ENCODE measurements around the gene BUD31. TPM values are rescaled to one million over a fixed set of nuclear protein-coding genes. Genes with fewer than 3 reads are reported as not detected.

Gene BUD31
- total and polyA plus RNA-seq, 9 of the 15 experiments (the other 6 are each of a cell fraction or from before 2014, with no cell fraction given): 105 to 342 (median 247) TPM

DNA sequence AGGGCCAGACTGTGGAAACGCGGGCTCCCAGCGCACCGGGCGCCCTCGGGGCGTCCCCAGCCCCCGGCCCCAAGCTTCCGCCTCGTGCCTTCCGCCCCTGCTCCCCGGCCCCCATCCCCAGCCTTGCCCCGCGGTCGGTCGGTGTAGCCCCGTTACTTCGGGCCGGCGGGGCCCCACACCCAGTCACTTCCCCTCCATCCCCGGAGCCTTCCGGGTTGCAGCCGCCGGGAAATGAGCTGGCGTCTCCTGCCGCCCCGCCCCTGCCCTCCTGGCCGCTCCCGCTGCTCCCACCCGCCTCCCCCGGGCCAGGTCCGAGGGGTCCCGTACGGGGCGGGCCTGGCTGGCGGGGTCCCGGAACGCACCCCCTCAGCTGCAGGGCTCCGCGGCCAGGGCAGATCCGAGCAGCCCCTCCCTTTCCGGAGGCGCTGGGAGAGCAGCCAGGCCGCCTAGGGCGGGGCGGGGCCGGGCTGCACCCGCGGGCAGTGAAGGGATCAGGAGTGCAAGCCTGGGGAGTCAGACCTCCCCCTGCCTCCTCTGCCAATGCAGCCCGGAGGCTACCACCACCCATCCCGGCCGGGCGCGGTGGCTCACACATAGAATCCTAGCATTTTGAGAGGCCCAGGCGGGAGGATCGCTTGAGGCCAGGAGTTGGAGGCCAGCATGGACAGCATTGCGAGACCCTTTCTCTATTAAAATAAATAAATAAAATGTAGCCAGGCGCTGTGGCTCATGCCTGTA, 33.5 kb upstream of the BUD31 start (continued):
- TF ChIP-seq ATF7 (IDR thresholded peaks at IDR 0.05): peak; percentile 37; the same call in 1 of the 2 replicates
- no peak for TF ChIP-seq ZC3H4 (CRISPR knock-in tag; IDR thresholded peaks at IDR 0.05; ENCODE audit: borderline replicate concordance)
- TF ChIP-seq POLR3G (IDR thresholded peaks at IDR 0.05; ENCODE audit: extremely low read depth, insufficient read length, insufficient replicate concordance): no peak
- TF ChIP-seq HNRNPK (IDR thresholded peaks at IDR 0.05; ENCODE audit: low read depth, low read length, poor library complexity, severe bottlenecking): peak; percentile 37
- no peak for TF ChIP-seq CHAMP1 (IDR thresholded peaks at IDR 0.05)
- TF ChIP-seq ZNF41 (CRISPR knock-in tag; conservative IDR thresholded peaks at IDR 0.05): no peak
- TF ChIP-seq, protein P1, sequence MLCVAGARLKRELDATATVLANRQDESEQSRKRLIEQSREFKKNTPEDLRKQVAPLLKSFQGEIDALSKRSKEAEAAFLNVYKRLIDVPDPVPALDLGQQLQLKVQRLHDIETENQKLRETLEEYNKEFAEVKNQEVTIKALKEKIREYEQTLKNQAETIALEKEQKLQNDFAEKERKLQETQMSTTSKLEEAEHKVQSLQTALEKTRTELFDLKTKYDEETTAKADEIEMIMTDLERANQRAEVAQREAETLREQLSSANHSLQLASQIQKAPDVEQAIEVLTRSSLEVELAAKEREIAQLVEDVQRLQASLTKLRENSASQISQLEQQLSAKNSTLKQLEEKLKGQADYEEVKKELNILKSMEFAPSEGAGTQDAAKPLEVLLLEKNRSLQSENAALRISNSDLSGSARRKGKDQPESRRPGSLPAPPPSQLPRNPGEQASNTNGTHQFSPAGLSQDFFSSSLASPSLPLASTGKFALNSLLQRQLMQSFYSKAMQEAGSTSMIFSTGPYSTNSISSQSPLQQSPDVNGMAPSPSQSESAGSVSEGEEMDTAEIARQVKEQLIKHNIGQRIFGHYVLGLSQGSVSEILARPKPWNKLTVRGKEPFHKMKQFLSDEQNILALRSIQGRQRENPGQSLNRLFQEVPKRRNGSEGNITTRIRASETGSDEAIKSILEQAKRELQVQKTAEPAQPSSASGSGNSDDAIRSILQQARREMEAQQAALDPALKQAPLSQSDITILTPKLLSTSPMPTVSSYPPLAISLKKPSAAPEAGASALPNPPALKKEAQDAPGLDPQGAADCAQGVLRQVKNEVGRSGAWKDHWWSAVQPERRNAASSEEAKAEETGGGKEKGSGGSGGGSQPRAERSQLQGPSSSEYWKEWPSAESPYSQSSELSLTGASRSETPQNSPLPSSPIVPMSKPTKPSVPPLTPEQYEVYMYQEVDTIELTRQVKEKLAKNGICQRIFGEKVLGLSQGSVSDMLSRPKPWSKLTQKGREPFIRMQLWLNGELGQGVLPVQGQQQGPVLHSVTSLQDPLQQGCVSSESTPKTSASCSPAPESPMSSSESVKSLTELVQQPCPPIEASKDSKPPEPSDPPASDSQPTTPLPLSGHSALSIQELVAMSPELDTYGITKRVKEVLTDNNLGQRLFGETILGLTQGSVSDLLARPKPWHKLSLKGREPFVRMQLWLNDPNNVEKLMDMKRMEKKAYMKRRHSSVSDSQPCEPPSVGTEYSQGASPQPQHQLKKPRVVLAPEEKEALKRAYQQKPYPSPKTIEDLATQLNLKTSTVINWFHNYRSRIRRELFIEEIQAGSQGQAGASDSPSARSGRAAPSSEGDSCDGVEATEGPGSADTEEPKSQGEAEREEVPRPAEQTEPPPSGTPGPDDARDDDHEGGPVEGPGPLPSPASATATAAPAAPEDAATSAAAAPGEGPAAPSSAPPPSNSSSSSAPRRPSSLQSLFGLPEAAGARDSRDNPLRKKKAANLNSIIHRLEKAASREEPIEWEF (CRISPR knock-in tag; IDR thresholded peaks at IDR 0.05): no peak
- no peak for TF ChIP-seq KAT7 (CRISPR knock-in tag; IDR thresholded peaks at IDR 0.05; ENCODE audit: borderline replicate concordance)
- TF ChIP-seq FIP1L1 (IDR thresholded peaks at IDR 0.05; ENCODE audit: low read depth, low read length, poor library complexity, severe bottlenecking): no peak
- TF ChIP-seq YY1 (IDR thresholded peaks at IDR 0.05; ENCODE audit: borderline replicate concordance in 1 of 3, control insufficient read depth in 1 of 3, extremely low read depth in 1 of 3, insufficient read depth in 3 of 3, insufficient read length in 1 of 3, insufficient replicate concordance in 2 of 3, low read depth in 1 of 3, low read length in 2 of 3): no peak
- no peak for TF ChIP-seq MCM7 (IDR thresholded peaks at IDR 0.05)
- TF ChIP-seq, protein P2, sequence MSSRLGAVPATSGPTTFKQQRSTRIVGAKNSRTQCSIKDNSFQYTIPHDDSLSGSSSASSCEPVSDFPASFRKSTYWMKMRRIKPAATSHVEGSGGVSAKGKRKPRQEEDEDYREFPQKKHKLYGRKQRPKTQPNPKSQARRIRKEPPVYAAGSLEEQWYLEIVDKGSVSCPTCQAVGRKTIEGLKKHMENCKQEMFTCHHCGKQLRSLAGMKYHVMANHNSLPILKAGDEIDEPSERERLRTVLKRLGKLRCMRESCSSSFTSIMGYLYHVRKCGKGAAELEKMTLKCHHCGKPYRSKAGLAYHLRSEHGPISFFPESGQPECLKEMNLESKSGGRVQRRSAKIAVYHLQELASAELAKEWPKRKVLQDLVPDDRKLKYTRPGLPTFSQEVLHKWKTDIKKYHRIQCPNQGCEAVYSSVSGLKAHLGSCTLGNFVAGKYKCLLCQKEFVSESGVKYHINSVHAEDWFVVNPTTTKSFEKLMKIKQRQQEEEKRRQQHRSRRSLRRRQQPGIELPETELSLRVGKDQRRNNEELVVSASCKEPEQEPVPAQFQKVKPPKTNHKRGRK (tag; IDR thresholded peaks at IDR 0.05): no peak
- no peak for TF ChIP-seq ZNF766 (CRISPR knock-in tag; conservative IDR thresholded peaks at IDR 0.05)
- no peak for TF ChIP-seq TEAD2 (tag; IDR thresholded peaks at IDR 0.05)
- no peak for TF ChIP-seq SRF (CRISPR knock-in tag; IDR thresholded peaks at IDR 0.05)
- TF ChIP-seq EP300 (IDR thresholded peaks at IDR 0.05; ENCODE audit: low read length): no peak
- TF ChIP-seq GATAD2A (IDR thresholded peaks at IDR 0.05): peak; percentile 67; the same call in 1 of the 2 replicates
